T-cell (primary cell): ENCODE data around the gene TPCN1. TPM values are rescaled to one million over a fixed set of nuclear protein-coding genes. Genes with fewer than 3 reads are reported as not detected.

Experiments
- ATAC-seq, 4 experiments: fragments of 200-7000 bp in 3 of 4; fragments of 150-1000 bp in 1 of 4; cut with Tn5 transposase; replicated peaks in 1 of 4; 1 replicate in 3 of 4; 2 replicates in 1 of 4; pipeline ENCODE4 v1.10.0; 2021; ENCODE audit warnings: moderate library complexity in 3 of 4, mild to moderate bottlenecking in 2 of 4, moderate number of reproducible peaks in 1 of 4
- CTCF ChIA-PET, 2 donors: fragments of 300-600 bp; sonication (Branson Sonifier 250); formaldehyde crosslinking; loops; one replicate each; lab custom pipeline; 2022; ENCODE audit warnings: antibody characterized with exemption in 2 of 2; lab: Charles Lee
- POLR2A ChIA-PET, 2 donors: fragments of 300-600 bp; sonication (Branson Sonifier 250); formaldehyde crosslinking; loops; one replicate each; lab custom pipeline; 2022; ENCODE audit warnings: antibody characterized with exemption in 2 of 2; lab: Charles Lee
- DNase-seq, 35 experiments: peaks; one replicate each; pipeline versions ENCODE4 v3.0.0 to v3.0.0-alpha.2; 2013 to 2023
- H3K27ac ChIP-seq: one replicate; pipeline ENCODE4 v1.5.1; 2013; ENCODE audit warnings: low read length
- H3K27me3 ChIP-seq, 2 experiments: replicated peaks in 1 of 2; 1 replicate in 1 of 2; 2 replicates in 1 of 2; pipeline versions ENCODE4 v1.6.1 to v1.7.0; 2013; ENCODE audit warnings: low read length in 1 of 2, mixed read lengths in 1 of 2; ENCODE audit not compliant: control insufficient read depth in 2 of 2, insufficient read depth in 2 of 2; ENCODE audit errors: extremely low read depth in 1 of 2
- H3K36me3 ChIP-seq, 2 donors: 1 replicate in 1 of 2; 2 replicates in 1 of 2; pipeline versions ENCODE4 v1.6.1 to v1.7.0; 2013; ENCODE audit warnings: low read length in 1 of 2; ENCODE audit not compliant: control insufficient read depth in 2 of 2, insufficient read depth in 1 of 2; ENCODE audit errors: extremely low read depth in 1 of 2
- H3K4me1 ChIP-seq, 2 experiments: 1 replicate in 1 of 2; 2 replicates in 1 of 2; pipeline versions ENCODE4 v1.6.1 to v1.7.0; 2013; ENCODE audit warnings: low read length in 2 of 2, mixed read lengths in 1 of 2; ENCODE audit not compliant: insufficient read depth in 2 of 2, control insufficient read depth in 1 of 2; ENCODE audit errors: extremely low read depth in 1 of 2
- H3K4me3 ChIP-seq, 2 donors: 1 replicate in 1 of 2; 2 replicates in 1 of 2; pipeline versions ENCODE4 v1.5.1 to v1.7.0; 2013; ENCODE audit warnings: mild to moderate bottlenecking in 2 of 2, low read length in 1 of 2, moderate library complexity in 1 of 2; ENCODE audit not compliant: control insufficient read depth in 1 of 2; ENCODE audit errors: extremely low read depth in 1 of 2
- H3K9me3 ChIP-seq: 2 replicates; pipeline ENCODE4 v1.7.0; 2013
- H3K27ac Mint-ChIP-seq, 2 donors: one replicate each; pipeline ENCODE4 v1.8.0; 2020 to 2021; ENCODE audit warnings: mild to moderate bottlenecking in 2 of 2, mixed read lengths in 2 of 2
- H3K27me3 Mint-ChIP-seq, 2 donors: one replicate each; pipeline ENCODE4 v1.8.0; 2021 to 2022; ENCODE audit warnings: mixed read lengths in 2 of 2
- H3K36me3 Mint-ChIP-seq: one replicate; pipeline ENCODE4 v1.8.0; 2021; ENCODE audit warnings: mixed read lengths
- H3K4me1 Mint-ChIP-seq, 3 donors: one replicate each; pipeline ENCODE4 v1.8.0; 2020 to 2022; ENCODE audit warnings: mixed read lengths in 3 of 3, mild to moderate bottlenecking in 1 of 3
- H3K4me3 Mint-ChIP-seq, 3 donors: one replicate each; pipeline ENCODE4 v1.8.0; 2020 to 2022; ENCODE audit warnings: mild to moderate bottlenecking in 3 of 3, mixed read lengths in 3 of 3, moderate library complexity in 3 of 3
- H3K9me3 Mint-ChIP-seq, 3 donors: one replicate each; pipeline ENCODE4 v1.8.0; 2020 to 2022; ENCODE audit warnings: mixed read lengths in 3 of 3
- WGBS: methylation state at CpG from one replicate; pipeline ENCODE4 v1.1.5; 2013; ENCODE audit warnings: missing lambda C conversion rate; ENCODE audit not compliant: insufficient coverage; 5-methylcytosine and 5-hydroxymethylcytosine counted together
- total RNA-seq, 35 experiments: library from RNA in 6 of 35; stranded (reverse) in 6 of 35; fragments of 120-200 nt in 1 of 35; gene quantifications; one replicate each; pipeline versions ENCODE4 v1.2.1 to v1.2.4 and lab custom pipeline; 2013 to 2026

Gene TPCN1
- total RNA-seq, 5 donors from 2014 or later (not counting 1 experiment from before 2014, with no cell fraction given): 58.8 to 81.6 (median 73.5) TPM

GRCh38 chr12:113216027-113216426, 5.2 kb upstream of the TPCN1 start:
- H3K36me3 Mint-ChIP-seq: no peaks in the 10 kb centered on the region
- no peak overlapping the region for H3K27ac Mint-ChIP-seq
- peaks cover 20 to 28% of the 10 kb centered on the region in 2 experiments for H3K4me1 ChIP-seq
- no peak overlapping the region for H3K27ac ChIP-seq
- no peaks in the 10 kb centered on the region for H3K36me3 ChIP-seq
- no peaks in the 10 kb centered on the region for H3K9me3 Mint-ChIP-seq
- no peaks in the 10 kb centered on the region for H3K27me3 ChIP-seq
- H3K27me3 Mint-ChIP-seq: no peaks in the 10 kb centered on the region
- CTCF ChIA-PET: interaction anchor here in 1 of 2 donors (1.6 kb wide), 1 partner anchor 17 kb away, joined by 3 read pairs; no protein-coding TSS in a partner anchor
- H3K4me1 Mint-ChIP-seq: peaks cover 30 to 44% (median 37%) of the 10 kb centered on the region in 3 donors
- H3K4me3 Mint-ChIP-seq: no peak overlapping the region
- POLR2A ChIA-PET: no interaction called here
- H3K9me3 ChIP-seq: no peaks in the 10 kb centered on the region
- ATAC-seq: no peak
- 93% methylated on average over 2 of the region's 2 CpGs for WGBS
- DNase-seq: no peak
- no peak overlapping the region for H3K4me3 ChIP-seq

GRCh38 chr12:113220593-113221180, 577 bp upstream of the TPCN1 start:
- Mint-ChIP-seq H3K9me3 (no peaks in the 10 kb centered on the region), H3K4me1 (peaks cover 39 to 53% (median 46%) of the 10 kb centered on the region in 3 donors), H3K4me3 (peak overlapping the region; percentile 89 to 90 (median 89)), H3K27me3 (no peaks in the 10 kb centered on the region), H3K27ac (peak overlapping the region; percentile 84 to 87), H3K36me3 (no peaks in the 10 kb centered on the region)
- under 1% methylated on average over 14 of the region's 23 CpGs for WGBS
- Histone ChIP-seq H3K27ac (peak overlapping the region; percentile 52), H3K4me3 (peak overlapping the region; percentile 65 to 97), H3K27me3 (no peaks in the 10 kb centered on the region), H3K9me3 (no peaks in the 10 kb centered on the region), H3K36me3 (no peaks in the 10 kb centered on the region), H3K4me1 (peaks cover 36 to 38% of the 10 kb centered on the region in 2 experiments)
- CTCF ChIA-PET: interaction anchor here in 1 of 2 donors (0.6 kb wide), 1 partner anchor 17 kb away, joined by 6 read pairs; no protein-coding TSS in a partner anchor
- POLR2A ChIA-PET: interaction anchor here in 1 of 2 donors (0.7 kb wide), 1 partner anchor 40 kb away, joined by 4 read pairs; no protein-coding TSS in a partner anchor
- no peak for ATAC-seq
- DNase-seq: peak in 1 of 35 experiments; percentile 9

GRCh38 chr12:113221997-113222729, 899 bp downstream of the TPCN1 start:
- Mint-ChIP-seq H3K4me3 (peak overlapping the region; percentile 89 to 90 (median 89)), H3K27me3 (no peaks in the 10 kb centered on the region), H3K4me1 (peaks cover 34 to 44% (median 39%) of the 10 kb centered on the region in 3 donors), H3K36me3 (peaks cover under 1% of the 10 kb centered on the region), H3K27ac (peak overlapping the region; percentile 88 to 93), H3K9me3 (no peaks in the 10 kb centered on the region)
- Histone ChIP-seq H3K4me1 (peaks cover 31 to 38% of the 10 kb centered on the region in 2 experiments), H3K9me3 (no peaks in the 10 kb centered on the region), H3K27ac (peak overlapping the region; percentile 55), H3K27me3 (no peaks in the 10 kb centered on the region), H3K4me3 (peak overlapping the region; percentile 82 to 90), H3K36me3 (peaks cover 0 to 6% of the 10 kb centered on the region in 2 donors)
- POLR2A ChIA-PET: interaction anchor here (0.6 to 1.0 kb wide), 6 partner anchors 12 to 1097 kb away, joined by 3 to 10 read pairs (median 4); partner anchors contain the start of genes DDX54 (in 1 of the 2), RITA1 (in 1 of the 2) and TRAFD1 (in 1 of the 2)
- 24% methylated on average over 7 of the region's 12 CpGs for WGBS
- ATAC-seq (no peak), DNase-seq (peak in 6 of 35 experiments; percentile 4 to 33 (median 18))
- CTCF ChIA-PET: interaction anchor here (0.5 to 1.5 kb wide), 11 partner anchors 11 to 229 kb away, joined by 3 to 11 read pairs (median 4); no protein-coding TSS in a partner anchor

- DNase-seq: peak in 6 of 35 experiments; percentile 7 to 37 (median 17)
- H3K36me3 ChIP-seq: peaks cover 0 to 12% of the 10 kb centered on the region in 2 donors
- H3K9me3 ChIP-seq: no peaks in the 10 kb centered on the region
- no peaks in the 10 kb centered on the region for H3K9me3 Mint-ChIP-seq
- peaks cover 7% of the 10 kb centered on the region for H3K36me3 Mint-ChIP-seq
- ATAC-seq: no peak
- peak overlapping the region; percentile 88 to 93 for H3K27ac Mint-ChIP-seq
- 5% methylated on average over 4 of the region's 11 CpGs for WGBS
- no peaks in the 10 kb centered on the region for H3K27me3 Mint-ChIP-seq
- peak overlapping the region; percentile 89 to 90 (median 89) for H3K4me3 Mint-ChIP-seq
- CTCF ChIA-PET: interaction anchor here (0.5 to 1.5 kb wide), 16 partner anchors 11 to 205 kb away, joined by 3 to 11 read pairs (median 4); no protein-coding TSS in a partner anchor
- no peaks in the 10 kb centered on the region for H3K27me3 ChIP-seq
- H3K4me1 ChIP-seq: peaks cover 24 to 32% of the 10 kb centered on the region in 2 experiments
- POLR2A ChIA-PET: interaction anchor here (0.6 to 1.0 kb wide), 8 partner anchors 13 to 1098 kb away, joined by 3 to 10 read pairs (median 5); partner anchors contain the start of genes DDX54 (in 1 of the 2), DTX1 (in 1 of the 2), RITA1 (in 1 of the 2) and TRAFD1 (in 1 of the 2)
- H3K4me3 ChIP-seq: peak overlapping the region; percentile 24 to 90
- H3K27ac ChIP-seq: peak overlapping the region; percentile 55
- H3K4me1 Mint-ChIP-seq: peaks cover 27 to 40% (median 38%) of the 10 kb centered on the region in 3 donors
Measured at GRCh38 chr12:113222730-113223531, 1.7 kb downstream of the TPCN1 start.

GRCh38 chr12:113224955-113225354, 3.7 kb downstream of the TPCN1 start:
- no peaks in the 10 kb centered on the region for H3K27me3 Mint-ChIP-seq
- Histone ChIP-seq H3K27ac (no peak overlapping the region), H3K9me3 (no peaks in the 10 kb centered on the region), H3K36me3 (peaks cover 0 to 21% of the 10 kb centered on the region in 2 donors), H3K4me1 (peaks cover 31 to 47% of the 10 kb centered on the region in 2 experiments), H3K27me3 (no peaks in the 10 kb centered on the region), H3K4me3 (no peak overlapping the region)
- peaks cover 43 to 58% (median 44%) of the 10 kb centered on the region in 3 donors for H3K4me1 Mint-ChIP-seq
- WGBS: 100% methylated on average over 2 of the region's 4 CpGs
- no peak overlapping the region for H3K4me3 Mint-ChIP-seq
- H3K9me3 Mint-ChIP-seq: no peaks in the 10 kb centered on the region
- H3K36me3 Mint-ChIP-seq: peaks cover 19% of the 10 kb centered on the region
- DNase-seq (no peak), ATAC-seq (no peak)
- POLR2A ChIA-PET: no interaction called here
- CTCF ChIA-PET: interaction anchor here (1.0 to 1.9 kb wide), 2 partner anchors 8 kb away, joined by 5 to 6 read pairs; no protein-coding TSS in a partner anchor
- H3K27ac Mint-ChIP-seq: no peak overlapping the region
